Lower lobe of right lung (tissue), 2 donors: ENCODE data around the gene ZNF438. TPM values are rescaled to one million over a fixed set of nuclear protein-coding genes. Genes with fewer than 3 reads are reported as not detected.
A peak's percentile ranks its signal among the peaks of the same experiment; 100 is the strongest.

Experiments used
- ATAC-seq, 2 donors: fragments of 200-7000 bp; cut with Tn5 transposase; one replicate each; pipeline ENCODE4 v1.9.1; 2020 to 2022; ENCODE audit warnings: mild to moderate bottlenecking in 2 of 2, moderate library complexity in 2 of 2
- DNase-seq: peaks from one replicate; pipeline ENCODE4 v3.0.0-alpha.2; 2020
- H3K27ac ChIP-seq: fragments of 200-600 bp; one replicate; pipeline ENCODE4 v1.8.0; 2022
- H3K27me3 ChIP-seq: fragments of 200-600 bp; one replicate; pipeline ENCODE4 v1.8.0; 2022; ENCODE audit warnings: low read depth
- H3K36me3 ChIP-seq: fragments of 200-600 bp; one replicate; pipeline ENCODE4 v1.8.0; 2022; ENCODE audit warnings: mild to moderate bottlenecking
- H3K4me1 ChIP-seq: fragments of 200-600 bp; one replicate; pipeline ENCODE4 v1.8.0; 2022
- H3K4me3 ChIP-seq: fragments of 200-600 bp; one replicate; pipeline ENCODE4 v1.8.0; 2022; ENCODE audit warnings: mild to moderate bottlenecking
- H3K9me3 ChIP-seq: fragments of 200-600 bp; one replicate; pipeline ENCODE4 v1.8.0; 2022
- CTCF ChIP-seq: fragments of 200-600 bp; IDR thresholded peaks from one replicate; pipeline ENCODE4 v1.8.0; 2022; ENCODE audit warnings: antibody characterized with exemption, mild to moderate bottlenecking
- intact Hi-C: fragments of 100-400 bp; cut with DNase I; formaldehyde crosslinking; loops from one replicate; pipeline ENCODE4 v1.11.0; 2022
- total RNA-seq: library from RNA; stranded (reverse); fragmentation: NEBNext Ultra II Directional; extraction: Animal tissue kit (Norgen Biotek cat#: 25700); gene quantifications from one replicate; pipeline ENCODE4 v1.2.1, GENCODE V29; 2021
- donor health status: DM: no; HTN: yes; CAD: no; lungs with severe emphysema.

The ZNF438 gene
- total RNA-seq, 1 donor from 2014 or later = 15.2 TPM

GRCh38 chr10:31025142-31025541 is 6.5 kb downstream of the ZNF438 start:
- no peak for TF ChIP-seq CTCF
- ATAC-seq (no peak), DNase-seq (no peak)
- Histone ChIP-seq H3K9me3 (no peaks in the 10 kb centered on the region), H3K36me3 (no peaks in the 10 kb centered on the region), H3K27ac (peak overlapping the region; percentile 18), H3K4me3 (no peak overlapping the region), H3K27me3 (no peaks in the 10 kb centered on the region), H3K4me1 (peaks cover 17% of the 10 kb centered on the region)
- intact Hi-C loops = no loop called here

GRCh38 chr10:31023558-31023957 is 8.1 kb downstream of the ZNF438 start:
- H3K27ac ChIP-seq = no peak overlapping the region
- no peaks in the 10 kb centered on the region for H3K27me3 ChIP-seq
- no peaks in the 10 kb centered on the region for H3K36me3 ChIP-seq
- ATAC-seq = peak; percentile 35 to 70
- peaks cover 16% of the 10 kb centered on the region for H3K4me1 ChIP-seq
- no peak for DNase-seq
- no peak overlapping the region for H3K4me3 ChIP-seq
- H3K9me3 ChIP-seq = no peaks in the 10 kb centered on the region
- intact Hi-C loops = no loop called here
- TF ChIP-seq CTCF = no peak

GRCh38 chr10:31020209-31020608 is 11.5 kb downstream of the ZNF438 start:
- H3K4me3 ChIP-seq = no peak overlapping the region
- H3K27ac ChIP-seq = no peak overlapping the region
- DNase-seq (no peak), ATAC-seq (no peak)
- intact Hi-C loops = no loop called here
- H3K4me1 ChIP-seq = peaks cover 19% of the 10 kb centered on the region
- no peaks in the 10 kb centered on the region for H3K9me3 ChIP-seq
- H3K36me3 ChIP-seq = no peaks in the 10 kb centered on the region
- no peaks in the 10 kb centered on the region for H3K27me3 ChIP-seq
- no peak for TF ChIP-seq CTCF

- TF ChIP-seq CTCF = no peak
- H3K27me3 ChIP-seq = no peaks in the 10 kb centered on the region
- ATAC-seq (no peak), DNase-seq (no peak)
- no peak overlapping the region for H3K27ac ChIP-seq
- peaks cover 19% of the 10 kb centered on the region for H3K4me1 ChIP-seq
- intact Hi-C loops = no loop called here
- H3K9me3 ChIP-seq = no peaks in the 10 kb centered on the region
- no peak overlapping the region for H3K4me3 ChIP-seq
- no peaks in the 10 kb centered on the region for H3K36me3 ChIP-seq
Observed at GRCh38 chr10:31018962-31019361, 12.7 kb downstream of the ZNF438 start.

- DNase-seq = no peak
- Histone ChIP-seq H3K9me3 (no peaks in the 10 kb centered on the region), H3K27me3 (no peaks in the 10 kb centered on the region), H3K36me3 (no peaks in the 10 kb centered on the region), H3K27ac (no peak overlapping the region), H3K4me3 (no peak overlapping the region), H3K4me1 (peaks cover 19% of the 10 kb centered on the region)
- no peak for TF ChIP-seq CTCF
- no peak for ATAC-seq
- intact Hi-C loops = no loop called here
Observed at GRCh38 chr10:31018356-31018750, 13.3 kb downstream of the ZNF438 start.
